Brain microvascular endothelial cell (primary cell): ENCODE data around the gene SHC1.

Experiments used
- DNase-seq: peaks from one replicate; pipeline ENCODE4 v3.0.0-alpha.2; 2020
- H3K27ac ChIP-seq: fragments of 250-450 bp; sonication (Bioruptor Pico); 2 replicates; pipeline ENCODE4 v1.5.1; 2020; ENCODE audit warnings: mild to moderate bottlenecking, moderate library complexity
- H3K27me3 ChIP-seq: fragments of 250-450 bp; sonication (Bioruptor Pico); replicated peaks from 2 replicates; pipeline ENCODE4 v1.5.1; 2020; ENCODE audit warnings: mild to moderate bottlenecking
- H3K36me3 ChIP-seq: fragments of 250-450 bp; sonication (Bioruptor Pico); replicated peaks from 2 replicates; pipeline ENCODE4 v1.5.1; 2020; ENCODE audit warnings: mild to moderate bottlenecking
- H3K4me3 ChIP-seq: 2 replicates; pipeline ENCODE4 v1.5.1; 2011; ENCODE audit warnings: low read depth, mild to moderate bottlenecking, control low read depth, low read length, moderate library complexity
- CTCF ChIP-seq: IDR thresholded peaks from 2 replicates; pipeline ENCODE4 v1.5.1; 2011; ENCODE audit warnings: low read depth, mild to moderate bottlenecking, moderate library complexity, low read length, control low read depth, inconsistent platforms; ENCODE audit errors: missing control alignments
- in situ Hi-C: cut with HindIII; loops from 2 replicates; pipeline ENCODE4 v1.10.0; 2017; ENCODE audit warnings: low sequenced_read_pairs, low pct_ligation_motif_present

Gene SHC1

GRCh38 chr1:154973344-154974101 lies 3.0 kb upstream of the SHC1 start:
- peak overlapping the region; percentile 78 for H3K4me3 ChIP-seq
- H3K27ac ChIP-seq, result peak overlapping the region; percentile 96
- peak; percentile 98 for DNase-seq
- in situ Hi-C loops, result no loop called here
- H3K27me3 ChIP-seq, result no peaks in the 10 kb centered on the region
- no peaks in the 10 kb centered on the region for H3K36me3 ChIP-seq
- TF ChIP-seq CTCF, result peak; percentile 37

- peak; percentile 84 for DNase-seq
- H3K4me3 ChIP-seq, result peak overlapping the region; percentile 78
- H3K27me3 ChIP-seq, result no peaks in the 10 kb centered on the region
- peak overlapping the region; percentile 96 for H3K27ac ChIP-seq
- H3K36me3 ChIP-seq, result peaks cover 7% of the 10 kb centered on the region
- in situ Hi-C loops, result no loop called here
- no peak for TF ChIP-seq CTCF
These were observed 2.2 kb upstream of the SHC1 start for GRCh38 chr1:154972517-154973343.

GRCh38 chr1:154972213-154972516 lies 1.6 kb upstream of the SHC1 start:
- in situ Hi-C loops, result no loop called here
- TF ChIP-seq CTCF, result no peak
- Histone ChIP-seq H3K4me3 (peak overlapping the region; percentile 78), H3K27ac (peak overlapping the region; percentile 96), H3K36me3 (peaks cover 13% of the 10 kb centered on the region), H3K27me3 (no peaks in the 10 kb centered on the region)
- DNase-seq, result no peak

- peak; percentile 56 for DNase-seq
- peak overlapping the region; percentile 74 for H3K4me3 ChIP-seq
- peaks cover 20% of the 10 kb centered on the region for H3K36me3 ChIP-seq
- in situ Hi-C loops, result no loop called here
- peak overlapping the region; percentile 96 for H3K27ac ChIP-seq
- TF ChIP-seq CTCF, result no peak
- H3K27me3 ChIP-seq, result no peaks in the 10 kb centered on the region
These were observed 923 bp upstream of the SHC1 start for GRCh38 chr1:154971341-154971998.

GRCh38 chr1:154969860-154970452 lies 591 bp downstream of the SHC1 start:
- Histone ChIP-seq H3K36me3 (peaks cover 35% of the 10 kb centered on the region), H3K27me3 (no peaks in the 10 kb centered on the region), H3K4me3 (peak overlapping the region; percentile 74), H3K27ac (peak overlapping the region; percentile 96)
- in situ Hi-C loops, result no loop called here
- no peak for DNase-seq
- TF ChIP-seq CTCF, result no peak
